Occipital lobe (tissue), 2 donors: ENCODE results near the gene CFAP58. TPM values are rescaled to one million over a fixed set of nuclear protein-coding genes. Genes with fewer than 3 reads are reported as not detected.
A peak's percentile ranks its signal among the peaks of the same experiment; 100 is the strongest.

Source experiments
- DNase-seq: peaks from one replicate; lab custom pipeline; 2025; lab: John Stamatoyannopoulos, UW
- total RNA-seq: library from RNA; depleted of rRNA; stranded (reverse); fragments of >200 nt; gene quantifications from one replicate; pipeline ENCODE4 v1.2.3, GENCODE V29; 2014

CFAP58 gene
- total RNA-seq, 1 donor from 2014 or later, result 0.62 TPM

DNA sequence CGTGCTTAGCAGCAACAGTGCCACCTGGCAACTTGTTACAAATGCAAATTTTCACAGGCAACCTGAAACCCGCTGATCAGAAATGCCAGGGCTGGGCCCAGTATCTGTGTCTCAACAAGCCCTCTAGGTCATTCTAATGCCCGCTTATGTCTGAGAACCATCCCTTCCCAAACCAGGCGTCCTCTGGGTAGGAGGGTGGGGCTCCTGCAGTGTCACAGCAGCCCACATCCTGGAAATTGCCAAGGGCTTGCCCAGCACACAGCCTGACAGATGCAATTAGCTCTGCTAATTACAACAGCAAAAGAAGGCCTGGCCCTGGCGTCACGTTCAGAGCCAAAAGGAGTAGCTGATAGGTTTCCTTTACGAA, 31.2 kb upstream of the CFAP58 start:
- DNase-seq, result no peak

DNA sequence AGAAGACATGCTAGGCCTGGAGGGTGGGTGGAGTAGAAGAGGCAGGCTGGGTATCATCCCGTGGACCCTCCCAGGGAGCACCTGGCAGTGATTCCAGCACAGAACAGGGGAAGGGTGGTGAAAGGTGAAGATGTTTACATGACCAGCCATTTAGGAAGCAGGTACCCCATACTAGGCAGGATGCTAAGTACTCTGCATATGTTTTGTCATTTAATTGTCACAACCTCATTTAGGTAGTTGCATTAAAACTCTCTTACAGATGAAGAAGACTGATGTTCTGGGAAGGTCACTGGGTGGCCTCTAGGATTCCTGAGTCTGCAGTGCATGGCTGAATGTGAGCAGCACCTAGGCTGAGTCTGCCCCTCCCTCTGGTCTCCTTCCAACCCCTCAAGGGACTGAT, 30.5 kb upstream of the CFAP58 start:
- DNase-seq, result no peak

DNA sequence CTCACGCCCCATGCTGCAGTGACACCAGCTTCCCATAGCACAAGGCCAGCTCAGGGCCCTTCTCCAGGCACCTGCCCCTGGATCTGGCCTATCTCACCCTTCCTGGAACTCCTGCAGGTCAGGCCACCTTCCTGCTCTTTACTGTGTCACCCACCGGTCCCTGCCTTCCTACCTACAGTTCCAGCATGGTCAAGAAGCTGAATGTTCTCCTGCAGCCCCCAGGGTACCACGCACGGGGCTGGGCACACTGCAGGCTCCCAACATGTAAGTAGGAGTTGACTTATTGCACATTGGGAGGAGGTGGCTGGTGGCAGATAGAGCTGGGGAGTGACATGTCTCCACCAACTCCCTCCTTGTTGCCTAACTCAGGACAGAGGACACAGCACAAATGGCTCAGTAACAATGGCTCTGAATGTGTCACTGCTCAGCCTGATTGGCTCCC, 29.9 kb upstream of the CFAP58 start:
- no peak for DNase-seq

DNA sequence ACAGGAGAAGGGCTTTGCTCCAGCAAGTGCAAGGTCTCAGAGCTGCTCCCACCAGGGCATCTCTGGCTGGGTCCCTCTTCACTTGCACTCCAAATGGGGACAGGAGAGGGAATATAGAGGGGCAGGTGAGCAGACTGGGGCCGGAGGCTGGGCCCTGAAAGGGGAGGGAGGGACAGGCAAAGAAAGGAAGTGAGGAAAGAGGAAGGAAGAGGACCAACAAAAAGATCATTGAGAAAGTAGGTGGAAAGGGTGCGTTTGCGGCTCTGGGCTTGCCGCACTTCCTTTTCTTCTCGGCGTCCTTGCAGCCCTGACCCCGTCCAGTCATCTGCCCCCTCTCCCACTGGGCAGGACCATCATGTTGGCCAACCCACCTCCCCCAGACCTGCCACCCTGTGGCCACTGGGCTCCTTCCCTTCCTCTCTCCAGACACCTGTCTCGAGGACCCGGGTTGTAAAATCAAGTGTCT, 29.4 kb upstream of the CFAP58 start:
- no peak for DNase-seq

DNA sequence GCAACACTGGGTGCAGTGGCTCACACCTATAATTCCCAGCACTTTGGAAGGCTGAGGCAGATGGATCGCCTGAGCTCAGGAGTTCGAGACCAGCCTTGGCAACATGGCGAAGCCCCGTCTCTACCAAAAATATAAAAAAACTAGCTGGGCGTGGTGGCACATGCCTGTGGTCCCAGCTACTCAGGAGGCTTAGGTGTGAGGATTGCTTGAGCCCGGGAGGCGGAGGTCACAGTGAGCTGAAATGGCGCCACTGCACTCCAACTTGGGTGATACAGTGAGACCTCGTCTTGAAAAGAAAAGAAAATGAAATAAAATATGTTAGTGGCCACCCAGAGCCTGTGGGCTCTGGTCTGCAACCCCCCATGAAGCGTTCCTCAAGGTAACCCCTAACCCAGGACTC, 28.7 kb upstream of the CFAP58 start:
- DNase-seq, result no peak

DNA sequence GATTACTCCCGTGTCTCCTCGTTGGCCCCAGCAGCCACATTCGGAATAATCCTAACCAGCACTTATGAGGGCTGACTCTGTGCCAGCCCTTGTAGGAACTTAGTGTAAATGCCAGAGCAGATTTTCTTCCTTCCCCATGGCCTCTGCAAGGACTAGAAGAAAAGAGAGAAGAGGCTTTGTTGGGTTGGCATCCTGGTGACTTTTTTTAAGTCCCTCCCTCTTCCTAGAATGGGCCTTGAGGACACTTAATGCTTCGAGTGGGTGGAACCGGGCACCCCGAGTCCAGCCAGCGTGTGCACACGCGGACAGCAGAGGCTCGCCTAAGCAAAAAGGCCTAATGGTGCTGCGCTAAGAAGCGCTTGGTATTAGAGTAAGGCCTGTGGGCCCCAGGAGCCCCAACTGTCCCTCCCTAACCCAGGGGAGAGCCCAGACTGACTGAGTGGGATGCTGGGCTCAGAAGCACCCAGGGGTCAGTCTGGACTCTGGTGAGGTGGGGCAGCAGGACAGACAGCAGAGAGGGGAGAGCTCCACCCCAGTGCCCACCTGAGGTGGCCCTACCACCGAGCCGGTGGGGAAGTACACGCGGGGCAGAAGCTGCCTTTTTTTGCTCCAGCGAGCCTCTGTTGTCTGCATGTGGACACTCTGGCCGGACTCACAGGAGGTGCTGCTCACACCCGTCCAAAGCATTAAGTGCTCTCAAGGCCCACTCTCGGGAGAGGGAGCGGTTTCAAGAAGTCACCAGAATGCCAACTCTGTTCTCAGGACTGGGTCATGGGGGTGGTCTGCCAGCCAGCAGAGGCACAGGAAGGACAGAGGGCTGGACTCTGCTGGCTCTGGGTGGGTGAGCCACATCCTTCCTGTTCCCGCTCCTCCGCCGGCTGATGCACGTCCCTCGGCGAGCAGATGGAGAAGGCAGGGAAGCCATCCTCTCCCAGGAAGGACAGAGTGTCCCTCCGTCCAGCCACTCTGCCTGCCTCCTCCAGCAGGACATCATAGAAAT, 27.9 kb upstream of the CFAP58 start:
- DNase-seq, result no peak

DNA sequence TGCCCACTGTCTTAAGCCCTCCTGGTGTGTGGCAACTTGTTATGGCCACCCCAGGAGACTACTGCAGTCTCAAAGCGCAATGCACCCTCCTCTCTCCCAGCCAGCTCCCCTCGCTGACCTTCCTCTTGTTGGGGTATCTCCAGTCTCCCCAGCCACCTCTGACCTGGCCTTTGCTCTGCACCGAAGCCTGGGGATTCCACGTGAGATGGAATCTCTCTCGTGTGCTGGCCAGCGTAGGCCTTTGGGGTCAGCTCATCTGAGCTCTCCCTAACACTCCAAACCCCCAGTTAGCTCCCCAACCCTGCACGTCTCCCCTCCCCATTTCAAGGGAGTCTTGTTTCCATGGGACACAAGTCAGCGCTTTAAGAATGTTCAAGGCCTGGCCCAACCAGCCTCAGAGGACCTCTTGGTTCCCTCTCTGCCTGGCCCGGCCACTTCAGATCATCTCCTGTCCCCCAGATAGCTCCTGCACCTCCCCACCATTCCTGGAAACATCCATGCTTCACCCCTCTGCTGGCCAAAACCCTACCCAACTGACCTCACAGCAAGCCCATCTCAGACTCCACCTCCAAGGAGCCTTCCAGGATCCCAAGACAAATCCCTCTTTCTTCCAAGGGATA, 26.5 kb upstream of the CFAP58 start:
- no peak for DNase-seq

DNA sequence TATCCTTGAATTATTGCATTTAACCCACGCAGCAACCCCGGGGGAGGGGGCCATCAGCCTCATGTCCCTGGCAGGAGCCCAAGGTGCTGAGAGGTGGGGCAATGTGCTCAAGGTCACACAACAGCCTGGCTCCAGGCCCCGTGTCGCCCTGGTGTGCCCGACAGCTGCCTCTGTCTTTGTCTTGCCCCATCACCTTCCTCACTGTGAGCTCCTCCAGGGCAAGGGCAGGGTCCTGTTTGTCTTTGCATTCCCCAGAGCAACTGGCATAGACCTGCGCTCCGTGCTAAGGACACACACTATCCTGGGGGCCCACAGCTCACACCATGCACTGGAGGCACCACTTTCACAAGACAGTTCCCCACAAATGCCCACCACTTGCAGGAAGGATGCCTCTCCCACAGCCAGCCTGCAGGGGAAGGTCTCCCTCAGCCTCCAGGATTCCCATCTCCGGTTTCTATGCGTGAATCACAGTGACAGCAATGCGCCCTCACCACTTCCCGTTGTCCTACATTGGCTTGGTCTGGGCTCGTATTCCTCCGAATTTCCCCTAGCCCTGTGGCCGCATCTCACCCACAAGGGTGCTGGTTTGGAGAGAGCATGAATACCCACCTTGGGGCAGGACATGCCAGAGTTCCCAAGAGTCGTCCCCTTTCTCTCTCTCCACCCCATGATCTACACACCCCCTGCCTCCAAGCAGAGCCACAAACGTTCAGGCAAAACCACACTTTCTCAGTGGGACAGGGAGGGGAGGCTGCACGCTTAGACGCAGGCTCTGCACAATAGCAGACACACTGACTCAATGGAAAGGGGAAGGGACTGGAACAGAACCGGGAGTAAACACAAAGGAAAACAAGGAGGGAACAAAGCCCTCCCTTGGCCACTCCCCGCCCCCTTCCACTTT, 25.6 kb upstream of the CFAP58 start:
- no peak for DNase-seq

DNA sequence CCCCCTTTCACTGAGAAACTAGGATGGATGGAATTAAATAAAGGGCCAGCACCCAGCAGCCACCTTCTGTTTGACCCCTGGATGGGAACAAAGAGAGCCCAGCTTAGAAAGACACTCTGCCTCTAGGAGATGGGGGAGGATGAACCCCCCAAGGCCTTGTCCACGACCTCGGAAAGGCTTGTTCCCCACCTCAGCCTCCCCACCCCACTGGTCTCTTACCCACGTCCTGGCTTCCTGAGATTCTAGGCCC, 25.1 kb upstream of the CFAP58 start:
- DNase-seq, result no peak

DNA sequence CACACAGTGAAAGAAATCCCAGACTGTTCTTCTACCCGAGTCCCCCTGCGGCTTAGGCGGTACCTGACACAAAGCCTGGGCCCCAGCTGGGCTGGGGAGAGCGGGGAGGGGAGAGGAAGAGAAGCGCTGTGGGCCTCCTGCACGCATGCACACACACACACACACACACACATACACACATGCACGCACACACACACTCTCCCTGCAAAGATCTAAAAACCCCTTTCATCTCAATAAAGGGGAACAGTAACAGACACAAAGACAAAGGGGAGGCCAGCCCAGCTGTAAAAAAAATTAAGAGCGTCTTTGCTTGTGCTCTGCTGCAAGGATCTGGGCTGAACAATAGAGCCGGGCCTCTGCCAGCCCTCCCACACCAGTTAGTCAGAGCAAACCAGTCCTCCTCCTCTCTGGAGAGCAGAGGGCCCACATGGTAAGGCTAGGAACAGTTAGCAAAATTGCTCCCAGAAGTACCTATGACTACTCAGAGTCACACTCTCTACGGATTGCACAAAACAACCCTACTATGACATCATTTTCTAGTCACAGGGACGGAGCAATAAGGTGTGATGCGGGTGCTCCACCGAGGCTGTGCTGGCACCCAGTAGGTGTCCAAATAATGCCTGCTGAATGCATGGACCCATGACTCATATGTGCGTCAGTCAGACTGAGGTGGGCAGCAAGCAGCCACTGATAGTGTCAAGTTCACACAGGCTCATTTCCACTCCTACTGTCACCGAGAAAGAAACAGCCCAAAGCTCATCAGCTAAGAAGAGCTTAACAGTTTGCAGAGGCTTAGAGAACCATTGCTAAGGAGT, 24.5 kb upstream of the CFAP58 start:
- DNase-seq, result peak; percentile 69

DNA sequence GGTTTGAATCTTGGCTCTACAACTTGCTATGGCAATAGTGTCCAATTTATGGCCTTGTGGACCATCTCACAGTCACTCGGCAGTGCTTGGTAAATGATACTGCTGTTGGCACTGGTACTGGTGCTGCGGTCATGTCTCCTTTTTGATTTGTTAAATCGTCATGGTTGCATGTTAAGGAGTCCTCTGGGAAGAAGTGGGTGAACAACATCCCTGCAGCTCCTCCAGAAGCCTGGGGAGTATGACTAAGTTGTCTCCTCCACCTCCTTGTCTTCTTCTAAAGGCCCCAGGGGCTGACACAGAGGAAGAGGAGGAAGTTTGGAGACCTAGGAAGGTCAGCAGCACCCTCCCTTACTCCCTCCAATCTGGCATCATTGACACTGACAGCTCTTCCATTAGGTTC, 23.9 kb upstream of the CFAP58 start:
- DNase-seq, result no peak

DNA sequence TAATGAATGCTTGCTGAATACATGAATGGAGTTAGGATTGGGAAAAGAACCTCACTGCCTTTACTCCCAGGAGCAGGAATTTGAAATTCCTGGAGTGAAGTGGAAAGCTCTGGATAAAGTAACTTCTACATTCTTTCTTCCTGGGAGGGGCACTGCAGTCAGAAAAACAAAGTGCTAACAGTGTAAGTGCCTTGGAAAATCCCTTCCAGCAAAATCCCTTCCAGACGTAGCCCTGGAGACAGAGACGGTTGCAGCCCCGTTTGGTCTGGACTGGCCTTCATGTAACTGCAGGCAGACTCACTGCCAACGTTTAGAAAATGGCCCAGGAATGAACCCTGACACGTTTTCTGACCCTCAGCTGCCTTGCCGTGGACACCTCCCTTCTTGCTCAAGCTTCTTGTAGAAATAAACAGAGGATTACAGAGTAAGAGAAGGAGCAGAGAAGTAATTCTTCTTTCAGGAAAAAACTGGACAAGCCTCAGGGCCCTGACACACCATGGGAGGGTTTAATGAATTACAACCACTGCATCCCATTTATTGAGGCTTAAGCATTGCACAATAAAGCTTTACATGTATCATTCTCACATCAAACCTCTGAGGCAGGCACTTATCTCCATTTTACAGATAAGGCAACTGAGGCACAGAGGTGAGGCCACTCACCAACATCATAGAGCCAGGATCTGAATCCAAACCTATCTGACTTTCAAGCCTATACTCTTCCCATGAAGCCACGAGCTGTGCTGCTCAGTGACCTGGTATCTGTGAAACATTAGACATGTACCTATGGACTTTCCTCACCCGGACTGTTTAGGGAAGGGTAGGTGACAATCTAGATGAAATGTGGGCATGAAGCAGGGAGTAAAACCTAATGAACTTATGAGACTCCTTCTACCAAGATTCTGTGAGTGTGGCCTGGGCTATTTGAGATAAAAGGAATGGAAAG, 23.2 kb upstream of the CFAP58 start:
- no peak for DNase-seq

DNA sequence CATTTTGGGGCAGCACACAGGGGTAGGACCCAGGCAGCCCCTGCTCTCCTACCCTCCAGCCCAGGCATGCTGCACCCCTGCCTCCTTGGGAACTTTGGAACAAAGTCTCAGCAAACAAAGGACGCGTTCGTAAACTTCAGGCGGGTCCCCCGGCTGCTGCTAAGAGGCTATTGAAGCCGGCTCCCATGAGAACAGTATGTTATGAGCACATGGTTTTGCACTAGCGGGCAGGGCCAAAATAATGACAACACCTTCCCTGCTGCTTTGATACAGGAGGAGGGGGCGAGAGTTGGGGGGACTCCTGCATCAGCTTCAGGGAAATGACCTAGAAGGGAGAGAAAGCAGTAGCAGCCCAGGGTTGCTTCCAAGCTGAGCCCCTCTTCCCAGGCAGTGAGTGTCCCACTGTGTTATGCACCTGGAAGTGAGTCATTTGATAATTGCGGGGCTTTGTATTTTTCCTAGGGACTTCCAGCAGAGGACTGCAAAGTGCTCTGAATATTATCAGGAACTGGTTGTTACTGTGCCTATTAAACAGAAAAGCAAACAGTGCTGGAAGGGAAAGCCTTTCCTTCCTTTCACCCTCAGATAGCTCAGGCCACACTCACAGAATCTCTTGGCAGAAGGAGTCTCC, 22.3 kb upstream of the CFAP58 start:
- DNase-seq, result no peak

DNA sequence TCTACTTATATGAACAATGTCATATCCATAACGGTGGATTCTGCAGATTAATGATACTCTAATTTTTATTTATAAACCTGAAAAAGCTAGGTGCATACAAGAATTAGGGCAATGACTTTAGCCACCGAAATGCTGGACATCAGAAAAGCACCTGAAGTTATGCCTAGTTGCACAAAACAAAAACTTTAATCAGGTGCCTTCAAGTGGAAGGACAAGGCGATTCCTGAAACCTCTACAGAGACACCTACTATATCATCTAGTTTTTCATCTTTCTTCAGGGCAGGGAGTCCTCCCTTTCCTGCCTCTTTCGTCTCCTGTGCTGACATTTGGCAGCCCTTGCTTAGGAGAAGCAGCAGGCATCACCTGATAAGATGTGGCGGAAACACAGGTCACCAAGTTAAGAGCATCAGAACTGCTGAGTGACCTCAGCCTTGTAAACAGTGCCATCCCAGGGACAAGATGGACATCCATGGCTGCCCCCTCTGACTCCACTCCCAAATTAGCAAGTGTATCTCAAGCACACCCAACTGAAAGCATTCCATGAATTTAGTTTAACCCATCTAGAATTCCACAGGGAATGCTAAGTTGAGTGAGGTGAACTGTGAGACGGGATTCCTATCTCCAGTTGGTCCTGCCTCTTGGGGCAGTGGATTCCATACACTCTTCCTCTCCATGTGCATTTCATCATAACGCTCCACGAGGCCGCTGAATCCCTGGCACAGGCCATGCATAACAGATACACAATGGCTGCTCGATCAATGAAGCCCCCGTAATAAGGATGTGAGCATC, 21.2 kb upstream of the CFAP58 start:
- DNase-seq, result no peak

DNA sequence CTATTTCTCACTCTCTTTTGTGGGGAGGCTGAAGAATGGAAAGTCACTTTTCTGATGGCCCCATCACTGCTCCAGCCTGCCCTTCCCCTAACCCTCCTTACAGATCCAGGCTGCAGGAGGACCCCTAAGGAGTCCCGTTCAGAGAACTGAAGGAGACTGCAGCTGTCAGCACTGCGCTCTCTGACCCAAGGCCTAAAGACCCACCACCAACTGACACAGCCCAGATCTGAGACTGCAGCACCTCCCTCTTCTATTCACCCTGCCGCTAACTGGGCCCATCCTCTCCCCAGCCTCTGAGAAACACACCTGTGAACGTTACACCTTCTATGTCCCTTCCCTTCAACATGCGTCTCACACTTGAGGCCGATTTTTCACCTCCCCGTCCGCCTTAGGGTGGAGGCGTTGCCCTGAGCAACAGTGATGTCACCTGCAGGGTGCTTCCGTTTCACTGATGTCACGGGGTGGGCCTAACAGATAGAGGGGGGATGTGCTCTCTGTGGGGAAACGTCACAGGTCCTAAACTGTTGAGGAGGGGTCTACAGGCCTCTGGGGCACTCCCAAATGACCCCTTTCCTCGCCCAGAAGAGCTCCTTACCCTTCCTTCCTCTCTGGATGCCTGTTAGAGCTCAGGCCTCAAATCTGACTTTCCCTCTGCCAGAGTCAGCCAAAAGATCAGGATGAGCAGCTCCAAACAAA, 20.5 kb upstream of the CFAP58 start:
- no peak for DNase-seq

DNA sequence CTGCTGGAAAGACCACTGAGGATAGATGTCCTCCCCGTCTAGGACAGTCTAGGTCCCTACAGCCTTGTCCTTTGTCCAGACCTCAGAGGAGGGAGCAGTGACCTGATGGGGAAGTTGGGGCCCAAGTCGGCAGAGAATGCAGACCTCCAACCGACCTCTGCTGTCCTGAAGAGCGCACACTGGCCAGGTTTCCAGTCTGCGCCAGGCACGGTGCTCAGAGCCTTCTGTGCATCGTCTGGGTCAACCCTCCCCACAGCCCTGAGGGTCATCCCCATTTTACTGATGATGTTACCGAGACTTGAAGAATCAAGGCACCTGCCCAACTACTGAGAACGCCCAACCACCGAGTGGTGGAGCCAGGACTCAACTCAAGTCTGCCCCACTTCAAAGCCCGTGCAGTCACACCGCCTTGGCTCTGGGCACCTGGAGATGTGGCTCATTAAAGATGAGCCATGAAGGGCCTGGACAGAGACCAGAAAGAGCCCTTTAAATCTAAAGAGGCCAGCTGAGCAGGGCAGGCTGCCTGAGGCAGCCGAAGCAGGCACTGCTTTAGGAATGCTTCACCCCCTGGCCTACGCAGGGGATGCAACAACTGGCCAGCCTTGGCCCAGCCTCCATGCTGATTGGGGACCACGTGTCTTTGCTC, 19.8 kb upstream of the CFAP58 start:
- DNase-seq, result no peak

DNA sequence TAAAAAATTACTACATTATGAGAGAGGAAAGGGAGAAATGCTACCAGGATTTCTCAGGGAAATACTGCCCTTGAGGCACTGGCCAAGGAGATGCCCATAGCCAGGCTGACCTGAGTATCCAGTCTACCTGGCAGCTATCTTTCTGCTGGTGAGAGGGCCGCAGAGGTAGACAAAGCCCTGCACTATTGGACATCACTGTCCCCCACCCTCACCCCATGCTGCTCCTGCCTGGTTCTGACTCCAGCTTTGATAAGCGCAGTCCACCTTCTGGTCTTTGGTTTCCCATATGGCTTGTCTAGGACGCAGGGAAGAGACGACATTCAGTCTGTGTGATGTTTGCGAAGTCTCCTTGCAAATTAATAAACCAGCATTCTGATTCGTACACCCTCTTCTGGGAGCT, 19.1 kb upstream of the CFAP58 start:
- DNase-seq, result no peak
